NCI-H2081 treated with DMSO at 0.1 percent for 48 hours (cell line): Measurements from ENCODE around the gene RBM20.
"Not testable (repeated sequence)": the region's sequence is repeated elsewhere in the genome, so short reads cannot be mapped to it uniquely, and the experiment has no call there.

Experiments used
- DNase-seq: peaks from one replicate; lab custom pipeline; 2025; lab: John Stamatoyannopoulos, UW

RBM20 gene

GRCh38 chr10:110643653-110644597 lies at the start of gene RBM20:
Gene RBM20 (plus strand): TSS chr10:110644336. CDS start chr10:110644455, 119 bp downstream.
- no peak for DNase-seq

- no peak for DNase-seq
Observed at GRCh38 chr10:110597476-110597875, 46.7 kb upstream of the RBM20 start.

GRCh38 chr10:110600487-110601101 lies 43.5 kb upstream of the RBM20 start:
- DNase-seq, result no peak

GRCh38 chr10:110601581-110601980 lies 42.6 kb upstream of the RBM20 start:
- DNase-seq, result no peak

GRCh38 chr10:110608087-110608486 lies 36.0 kb upstream of the RBM20 start:
- no peak for DNase-seq

- DNase-seq, result no peak
Observed at GRCh38 chr10:110609605-110610004, 34.5 kb upstream of the RBM20 start.

- no peak for DNase-seq
Observed at GRCh38 chr10:110610308-110610774, 33.8 kb upstream of the RBM20 start.

- not testable (repeated sequence) for DNase-seq
Observed at GRCh38 chr10:110610781-110611180, 33.4 kb upstream of the RBM20 start.

GRCh38 chr10:110612087-110612486 lies 32.0 kb upstream of the RBM20 start:
- no peak for DNase-seq

GRCh38 chr10:110612629-110613028 lies 31.5 kb upstream of the RBM20 start:
- no peak for DNase-seq

- DNase-seq, result no peak
Observed at GRCh38 chr10:110613341-110613995, 30.7 kb upstream of the RBM20 start.

GRCh38 chr10:110613996-110614495 lies 30.1 kb upstream of the RBM20 start:
- no peak for DNase-seq

GRCh38 chr10:110615057-110615747 lies 28.9 kb upstream of the RBM20 start:
- DNase-seq, result no peak

GRCh38 chr10:110616493-110617033 lies 27.6 kb upstream of the RBM20 start:
- DNase-seq, result no peak

- DNase-seq, result no peak
Observed at GRCh38 chr10:110617425-110618229, 26.5 kb upstream of the RBM20 start.

GRCh38 chr10:110618230-110618610 lies 25.9 kb upstream of the RBM20 start:
- no peak for DNase-seq

- DNase-seq, result no peak
Observed at GRCh38 chr10:110619514-110620397, 24.4 kb upstream of the RBM20 start.

- no peak for DNase-seq
Observed at GRCh38 chr10:110620398-110620719, 23.8 kb upstream of the RBM20 start.

GRCh38 chr10:110623316-110623715 lies 20.8 kb upstream of the RBM20 start:
- DNase-seq, result not testable (repeated sequence)
